Measurements from ENCODE around the gene TMEM151B. TPM values are rescaled to one million over a fixed set of nuclear protein-coding genes. Genes with fewer than 3 reads are reported as not detected.

Gene TMEM151B
- total and polyA plus RNA-seq, 9 of the 15 experiments (the other 6 are each of a cell fraction or from before 2014, with no cell fraction given), result not detected

DNA sequence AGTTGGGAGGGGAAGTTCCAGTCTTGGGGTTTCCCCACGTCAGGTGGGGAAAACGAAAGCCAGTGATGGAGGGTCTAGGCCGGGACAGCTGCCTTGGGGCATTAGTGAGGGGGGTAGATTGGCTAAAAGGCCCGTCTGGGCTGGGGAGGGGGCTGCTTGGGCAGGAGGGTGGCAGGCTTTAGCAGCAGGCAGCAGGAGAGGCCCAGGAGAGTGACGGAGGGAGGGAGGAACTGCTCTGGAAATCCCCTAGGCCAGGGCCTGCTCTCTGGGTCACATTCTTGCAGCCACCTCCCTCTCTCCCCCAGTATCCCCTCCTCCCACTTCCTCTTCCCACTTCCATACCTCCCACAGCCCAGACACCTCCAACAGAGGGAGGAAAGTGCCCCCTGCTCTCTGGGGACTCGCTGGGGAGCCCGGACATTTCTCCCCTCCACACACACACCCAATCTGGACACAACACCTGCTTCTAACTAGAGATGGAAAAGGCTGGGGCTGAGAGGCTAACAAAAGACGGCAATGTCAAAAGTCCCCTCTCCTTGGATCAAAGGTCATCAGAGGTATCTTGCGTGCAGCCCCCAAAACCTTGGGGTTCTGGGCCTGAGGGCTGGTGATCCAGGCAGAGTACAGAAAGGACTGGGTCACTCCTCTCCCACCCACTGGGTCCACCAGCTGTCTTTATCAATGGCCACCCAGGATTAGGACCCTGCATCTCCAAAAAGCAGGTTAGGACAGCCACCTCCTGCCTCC, 6.7 kb upstream of the TMEM151B start:
- in situ Hi-C loops (cut with MboI), result no loop called here
- POLR2A ChIA-PET, result interaction anchor here (0.5 to 8.2 kb wide), 8 partner anchors 9 to 367 kb away, joined by 3 to 69 read pairs (median 4); partner anchors contain the start of gene HSP90AB1
- FAIRE-seq (peak; percentile 46), DNase-seq (ENCODE audit: extremely low read depth in 1 of 4, low spot score in 3 of 4) (peak in 2 of 4 experiments; percentile 39 to 40), ATAC-seq (no peak)
- Histone ChIP-seq H3K36me3 (ENCODE audit: control insufficient read depth, insufficient read depth, low read length) (peaks cover 41% of the 10 kb centered on the region; the same call in 1 of the 3 replicates), H4K20me1 (replicated peaks; ENCODE audit: control insufficient read depth, insufficient read depth, low read length) (no peaks in the 10 kb centered on the region), H3K27me3 (ENCODE audit: control insufficient read depth in 2 of 2, insufficient read depth in 2 of 2, low read length in 2 of 2) (peaks cover 2% of the 10 kb centered on the region in 2 experiments; a peak in 3 of 5 replicates), H3K4me3 (peak overlapping the region; percentile 83), H3K27ac (ENCODE audit: extremely low read depth, low read depth, low read length) (no peak overlapping the region; the same call in 2 of the 3 replicates), H3K9me3 (replicated peaks; ENCODE audit: control insufficient read depth, insufficient read depth, low read depth, low read length) (no peaks in the 10 kb centered on the region), H3K79me2 (ENCODE audit: control insufficient read depth, insufficient read depth, low read length) (peaks cover 17% of the 10 kb centered on the region), H3K9ac (ENCODE audit: insufficient read depth in 1 of 2, low read depth in 2 of 2, low read length in 2 of 2) (peak overlapping the region in 1 of 2 experiments; percentile 94; a peak in 2 of 4 replicates), H3K4me2 (ENCODE audit: insufficient read depth, low read length) (peak overlapping the region; percentile 90), H3K9me1 (ENCODE audit: control insufficient read depth, insufficient read depth, low read length) (no peaks in the 10 kb centered on the region), H3K4me1 (replicated peaks in 1 of 2; ENCODE audit: control insufficient read depth in 2 of 2, insufficient read depth in 2 of 2, low read length in 2 of 2) (peaks cover 19 to 34% of the 10 kb centered on the region in 2 experiments; a peak in 4 of 5 replicates), H2AFZ (ENCODE audit: low read depth, low read length) (no peak overlapping the region)
- intact Hi-C loops (cut with micrococcal nuclease), result loop anchor here (1.0 kb wide), 1 partner anchor 91 kb away; no protein-coding TSS in a partner anchor
- WGBS (ENCODE audit: insufficient coverage, low coverage, missing lambda C conversion rate), result 43% methylated on average over 8 of the region's 9 CpGs
- BruUV-seq (replicated peaks), result no TSS peak
- CTCF ChIA-PET (ENCODE audit: low intra/inter-chr PET ratio), result interaction anchor here (1.0 kb wide), 1 partner anchor 540 kb away, joined by 5 read pairs; no protein-coding TSS in a partner anchor
- TF ChIP-seq ZNF263 (CRISPR knock-in tag; IDR thresholded peaks at IDR 0.05; ENCODE audit: borderline replicate concordance) (peak; percentile 8; the same call in 1 of the 2 replicates), STAT5A (IDR thresholded peaks at IDR 0.05; ENCODE audit: borderline replicate concordance, low read length) (no peak), ELF1 (tag; IDR thresholded peaks at IDR 0.05) (peak; percentile 25; the same call in 1 of the 2 replicates), SMARCB1 (IDR thresholded peaks at IDR 0.05; ENCODE audit: insufficient read length, low read depth) (no peak), ZNF511 (CRISPR knock-in tag; IDR thresholded peaks at IDR 0.05) (0 out of 2 replicates have a peak, but pooled peaks have one; percentile 8), ZNF174 (CRISPR knock-in tag; IDR thresholded peaks at IDR 0.05) (no peak), ETV6 (IDR thresholded peaks at IDR 0.05; ENCODE audit: borderline replicate concordance in 1 of 2, low read depth in 2 of 2, low read length in 1 of 2) (peak; percentile 65 to 85; a peak in 2 of 4 replicates), ETV6 (CRISPR knock-in tag; IDR thresholded peaks at IDR 0.05; ENCODE audit: borderline replicate concordance) (no peak), SPI1 (IDR thresholded peaks at IDR 0.05; ENCODE audit: borderline replicate concordance, low read depth, low read length) (peak; percentile 92), ZNF184 (CRISPR knock-in tag; IDR thresholded peaks at IDR 0.05) (no peak), ZNF780A (CRISPR knock-in tag; IDR thresholded peaks at IDR 0.05) (peak; percentile 15; the same call in 1 of the 2 replicates), GATAD2B (IDR thresholded peaks at IDR 0.05; ENCODE audit: borderline replicate concordance) (no peak), EGR1 (conservative IDR thresholded peaks at IDR 0.05) (0 out of 2 replicates have a peak, but pooled peaks have one; percentile 16), SMAD4 (CRISPR knock-in tag; conservative IDR thresholded peaks at IDR 0.05) (no peak), CBFA2T2 (conservative IDR thresholded peaks at IDR 0.05) (no peak), ZNF3 (CRISPR knock-in tag; IDR thresholded peaks at IDR 0.05) (no peak), ZFX (CRISPR knock-in tag; IDR thresholded peaks at IDR 0.05) (peak; percentile 26; the same call in 1 of the 2 replicates), PHB (CRISPR knock-in tag; IDR thresholded peaks at IDR 0.05) (0 out of 2 replicates have a peak, but pooled peaks have one; percentile 25), HIVEP1 (CRISPR knock-in tag; IDR thresholded peaks at IDR 0.05) (no peak)
- TF ChIP-seq, protein P1, sequence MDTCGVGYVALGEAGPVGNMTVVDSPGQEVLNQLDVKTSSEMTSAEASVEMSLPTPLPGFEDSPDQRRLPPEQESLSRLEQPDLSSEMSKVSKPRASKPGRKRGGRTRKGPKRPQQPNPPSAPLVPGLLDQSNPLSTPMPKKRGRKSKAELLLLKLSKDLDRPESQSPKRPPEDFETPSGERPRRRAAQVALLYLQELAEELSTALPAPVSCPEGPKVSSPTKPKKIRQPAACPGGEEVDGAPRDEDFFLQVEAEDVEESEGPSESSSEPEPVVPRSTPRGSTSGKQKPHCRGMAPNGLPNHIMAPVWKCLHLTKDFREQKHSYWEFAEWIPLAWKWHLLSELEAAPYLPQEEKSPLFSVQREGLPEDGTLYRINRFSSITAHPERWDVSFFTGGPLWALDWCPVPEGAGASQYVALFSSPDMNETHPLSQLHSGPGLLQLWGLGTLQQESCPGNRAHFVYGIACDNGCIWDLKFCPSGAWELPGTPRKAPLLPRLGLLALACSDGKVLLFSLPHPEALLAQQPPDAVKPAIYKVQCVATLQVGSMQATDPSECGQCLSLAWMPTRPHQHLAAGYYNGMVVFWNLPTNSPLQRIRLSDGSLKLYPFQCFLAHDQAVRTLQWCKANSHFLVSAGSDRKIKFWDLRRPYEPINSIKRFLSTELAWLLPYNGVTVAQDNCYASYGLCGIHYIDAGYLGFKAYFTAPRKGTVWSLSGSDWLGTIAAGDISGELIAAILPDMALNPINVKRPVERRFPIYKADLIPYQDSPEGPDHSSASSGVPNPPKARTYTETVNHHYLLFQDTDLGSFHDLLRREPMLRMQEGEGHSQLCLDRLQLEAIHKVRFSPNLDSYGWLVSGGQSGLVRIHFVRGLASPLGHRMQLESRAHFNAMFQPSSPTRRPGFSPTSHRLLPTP (IDR thresholded peaks at IDR 0.05; ENCODE audit: borderline replicate concordance, extremely low read depth, insufficient read length), result no peak

Measured in K562 (cell line).